Neutrophil (primary cell): ENCODE measurements around the gene EFNA3.

Experiments used
- H3K27ac ChIP-seq: fragments of 200-600 bp; sonication (generic); 2 replicates; pipeline ENCODE4 v1.5.1; 2016; ENCODE audit warnings: mild to moderate bottlenecking, moderate library complexity
- H3K27me3 ChIP-seq: fragments of 200-600 bp; sonication (generic); 2 replicates; pipeline ENCODE4 v1.6.0; 2016; ENCODE audit warnings: mild to moderate bottlenecking
- H3K36me3 ChIP-seq: fragments of 200-600 bp; sonication (generic); 2 replicates; pipeline ENCODE4 v1.5.1; 2017
- H3K4me1 ChIP-seq, 2 experiments: fragments of 200-600 bp in 1 of 2; sonication (generic) in 1 of 2; 1 replicate in 1 of 2; 2 replicates in 1 of 2; pipeline versions ENCODE4 v1.5.1 to v1.6.1; 2013 to 2016; ENCODE audit warnings: low read depth in 1 of 2, low read length in 1 of 2, mild to moderate bottlenecking in 1 of 2, moderate library complexity in 1 of 2; ENCODE audit not compliant: control insufficient read depth in 1 of 2, insufficient read depth in 1 of 2
- H3K4me3 ChIP-seq, 2 experiments: fragments of 200-600 bp in 1 of 2; sonication (generic) in 1 of 2; 1 replicate in 1 of 2; 2 replicates in 1 of 2; pipeline ENCODE4 v1.5.1; 2013 to 2016; ENCODE audit warnings: low read depth in 1 of 2, low read length in 1 of 2, mild to moderate bottlenecking in 1 of 2, moderate library complexity in 1 of 2
- H3K9me3 ChIP-seq: fragments of 200-600 bp; sonication (generic); 2 replicates; pipeline ENCODE4 v1.5.1; 2016
- TF ChIP-seq, protein P1 (sequence below): fragments of 200-600 bp; sonication (generic); IDR thresholded peaks from 2 replicates; pipeline ENCODE4 v1.5.1; 2016; ENCODE audit warnings: antibody characterized with exemption

The EFNA3 gene

GRCh38 chr1:155071701-155072100, 6.9 kb upstream of the EFNA3 start:
- H3K4me3 ChIP-seq = peak overlapping the region; percentile 44 to 60

GRCh38 chr1:155072531-155073289, 5.9 kb upstream of the EFNA3 start:
- TF ChIP-seq, protein P1, sequence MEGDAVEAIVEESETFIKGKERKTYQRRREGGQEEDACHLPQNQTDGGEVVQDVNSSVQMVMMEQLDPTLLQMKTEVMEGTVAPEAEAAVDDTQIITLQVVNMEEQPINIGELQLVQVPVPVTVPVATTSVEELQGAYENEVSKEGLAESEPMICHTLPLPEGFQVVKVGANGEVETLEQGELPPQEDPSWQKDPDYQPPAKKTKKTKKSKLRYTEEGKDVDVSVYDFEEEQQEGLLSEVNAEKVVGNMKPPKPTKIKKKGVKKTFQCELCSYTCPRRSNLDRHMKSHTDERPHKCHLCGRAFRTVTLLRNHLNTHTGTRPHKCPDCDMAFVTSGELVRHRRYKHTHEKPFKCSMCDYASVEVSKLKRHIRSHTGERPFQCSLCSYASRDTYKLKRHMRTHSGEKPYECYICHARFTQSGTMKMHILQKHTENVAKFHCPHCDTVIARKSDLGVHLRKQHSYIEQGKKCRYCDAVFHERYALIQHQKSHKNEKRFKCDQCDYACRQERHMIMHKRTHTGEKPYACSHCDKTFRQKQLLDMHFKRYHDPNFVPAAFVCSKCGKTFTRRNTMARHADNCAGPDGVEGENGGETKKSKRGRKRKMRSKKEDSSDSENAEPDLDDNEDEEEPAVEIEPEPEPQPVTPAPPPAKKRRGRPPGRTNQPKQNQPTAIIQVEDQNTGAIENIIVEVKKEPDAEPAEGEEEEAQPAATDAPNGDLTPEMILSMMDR = no peak
- Histone ChIP-seq H3K36me3 (peaks cover 5% of the 10 kb centered on the region), H3K4me3 (no peak overlapping the region), H3K27ac (no peak overlapping the region), H3K4me1 (peaks cover 19 to 21% of the 10 kb centered on the region in 2 experiments), H3K9me3 (no peaks in the 10 kb centered on the region), H3K27me3 (peaks cover 93% of the 10 kb centered on the region)

More at GRCh38 chr1:155071701-155072100, 6.9 kb upstream of the EFNA3 start:
- Histone ChIP-seq H3K27me3 (peaks cover 83% of the 10 kb centered on the region), H3K27ac (no peak overlapping the region), H3K9me3 (no peaks in the 10 kb centered on the region), H3K4me1 (peaks cover 19 to 21% of the 10 kb centered on the region in 2 experiments), H3K36me3 (peaks cover 5% of the 10 kb centered on the region)
- TF ChIP-seq, protein P1 = no peak

DNA sequence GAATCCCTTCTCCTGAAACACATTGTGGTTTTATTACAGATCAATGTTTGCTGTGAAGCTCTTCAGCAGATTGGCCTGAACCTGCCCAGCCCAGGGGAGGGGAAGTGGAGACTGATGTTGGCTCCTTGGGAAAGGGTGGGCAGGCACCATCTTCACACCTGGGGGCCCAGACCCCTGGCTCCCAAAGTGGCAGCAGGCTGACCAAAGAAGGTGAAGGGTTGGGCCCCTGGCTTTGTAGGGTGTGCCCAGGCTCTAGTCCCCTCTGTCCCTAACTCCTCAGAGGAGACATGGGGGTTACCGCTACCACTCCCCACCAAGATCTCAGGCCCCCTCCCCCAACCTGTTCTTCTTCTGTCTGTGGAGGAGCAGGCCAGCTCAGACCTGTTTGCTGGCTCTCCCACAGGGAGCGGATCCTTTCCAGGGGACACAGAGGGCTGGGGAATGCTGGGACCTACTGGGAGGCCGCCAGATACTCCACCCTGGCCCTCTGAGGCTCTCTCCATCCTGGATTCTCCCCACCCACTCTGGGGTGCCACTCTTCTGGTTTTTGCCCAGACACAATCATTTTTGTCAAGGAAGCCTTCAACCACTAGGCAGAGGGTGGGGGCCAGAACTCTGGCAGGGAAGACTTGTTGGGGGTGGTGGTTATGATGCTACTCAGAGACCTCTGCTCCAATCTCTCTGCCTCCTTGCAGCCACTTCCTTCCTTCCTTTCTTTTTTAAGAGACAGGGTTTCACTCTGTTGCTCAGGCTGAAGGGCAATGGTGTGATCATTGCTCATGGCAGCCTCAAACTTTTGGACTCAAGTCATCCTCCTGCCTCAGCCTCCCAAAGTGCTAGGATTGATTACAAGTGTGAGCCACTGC, 5.0 kb upstream of the EFNA3 start:
- Histone ChIP-seq H3K36me3 (peaks cover 5% of the 10 kb centered on the region), H3K27ac (no peak overlapping the region), H3K4me1 (peaks cover 19 to 23% of the 10 kb centered on the region in 2 experiments), H3K9me3 (no peaks in the 10 kb centered on the region), H3K4me3 (no peak overlapping the region), H3K27me3 (peaks cover 100% of the 10 kb centered on the region)
- TF ChIP-seq, protein P1 = no peak

GRCh38 chr1:155075535-155075934, 3.1 kb upstream of the EFNA3 start:
- TF ChIP-seq, protein P1 = no peak
- Histone ChIP-seq H3K9me3 (no peaks in the 10 kb centered on the region), H3K4me1 (peaks cover 26 to 38% of the 10 kb centered on the region in 2 experiments), H3K36me3 (no peaks in the 10 kb centered on the region), H3K27ac (no peak overlapping the region), H3K27me3 (peaks cover 100% of the 10 kb centered on the region), H3K4me3 (no peak overlapping the region)

GRCh38 chr1:155076371-155076770, 2.3 kb upstream of the EFNA3 start:
- peaks cover 100% of the 10 kb centered on the region for H3K27me3 ChIP-seq
- H3K36me3 ChIP-seq = no peaks in the 10 kb centered on the region
- H3K27ac ChIP-seq = no peak overlapping the region
- no peak overlapping the region for H3K4me3 ChIP-seq
- no peaks in the 10 kb centered on the region for H3K9me3 ChIP-seq
- H3K4me1 ChIP-seq = peaks cover 26 to 38% of the 10 kb centered on the region in 2 experiments
- TF ChIP-seq, protein P1 = no peak
